NB4 (cell line): ENCODE results near the gene CFAP20.
"Not testable (repeated sequence)": the region's sequence is repeated elsewhere in the genome, so short reads cannot be mapped to it uniquely, and the experiment has no call there.

Source experiments
- DNase-seq: peaks from one replicate; pipeline ENCODE4 v3.0.0; 2010; ENCODE audit warnings: low read depth
- H3K4me3 ChIP-seq: one replicate; pipeline ENCODE4 v1.5.1; 2011; ENCODE audit warnings: mild to moderate bottlenecking, low read depth, low read length, moderate library complexity
- CTCF ChIP-seq: IDR thresholded peaks from one replicate; pipeline ENCODE4 v1.5.1; 2012; ENCODE audit warnings: low read depth, low read length
- MYC ChIP-seq: IDR thresholded peaks from 2 replicates; pipeline ENCODE4 v1.6.1; 2011; ENCODE audit warnings: low read depth, low read length
- POLR2A ChIP-seq: IDR thresholded peaks from 2 replicates; pipeline ENCODE4 v1.6.1; 2011; ENCODE audit warnings: mild to moderate bottlenecking; ENCODE audit not compliant: insufficient read length; ENCODE audit errors: extremely low read depth
- TF ChIP-seq, protein P1 (sequence below): IDR thresholded peaks from 2 replicates; pipeline ENCODE4 v1.6.1; 2011; ENCODE audit warnings: low read depth, low read length

Gene CFAP20

DNA sequence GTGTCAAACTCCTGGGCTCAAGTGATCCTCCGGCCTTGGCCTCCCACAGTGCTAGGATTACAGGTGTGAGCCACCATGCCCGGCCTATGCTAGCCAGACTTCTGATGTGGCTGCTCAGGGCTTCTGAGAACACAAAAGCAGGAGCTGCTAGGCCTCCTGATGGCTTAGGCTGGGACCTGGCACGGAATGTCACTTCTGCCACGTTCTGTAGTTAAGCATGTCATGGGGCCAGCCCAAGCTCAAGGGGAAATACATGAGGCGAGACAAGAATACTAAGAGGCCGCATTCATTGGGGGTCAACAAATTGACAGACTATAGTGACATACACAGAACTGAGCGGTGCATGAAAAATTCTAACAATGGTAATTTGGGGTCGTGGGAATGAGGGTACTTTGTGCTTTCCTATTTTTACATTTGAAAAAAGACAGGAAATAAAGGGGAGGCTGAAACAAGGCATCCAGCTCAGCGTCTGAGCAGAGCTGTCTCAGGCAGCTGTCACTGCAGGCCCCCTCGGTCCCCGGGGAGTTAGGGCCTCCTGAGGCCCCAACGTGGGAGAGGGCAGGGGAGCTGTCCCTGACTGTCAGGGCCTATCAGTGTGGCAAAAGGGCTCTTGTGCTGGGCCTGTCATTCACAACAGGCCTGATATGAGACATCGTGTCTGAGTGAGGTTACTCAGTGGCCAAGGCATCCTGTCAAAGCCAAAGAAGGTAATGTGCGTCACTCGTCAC lies 26.4 kb downstream of the CFAP20 start:
- DNase-seq: peak; percentile 67
- TF ChIP-seq, protein P1, sequence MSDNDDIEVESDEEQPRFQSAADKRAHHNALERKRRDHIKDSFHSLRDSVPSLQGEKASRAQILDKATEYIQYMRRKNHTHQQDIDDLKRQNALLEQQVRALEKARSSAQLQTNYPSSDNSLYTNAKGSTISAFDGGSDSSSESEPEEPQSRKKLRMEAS: no peak
- TF ChIP-seq MYC: no peak
- no peak for TF ChIP-seq POLR2A
- no peak for TF ChIP-seq CTCF

GRCh38 chr16:58099956-58100300 lies 29.3 kb downstream of the CFAP20 start:
- no peak overlapping the region for H3K4me3 ChIP-seq
- TF ChIP-seq POLR2A (no peak), CTCF (no peak), MYC (no peak)
- TF ChIP-seq, protein P1: no peak
- no peak for DNase-seq

More for the DNA sequence above, 26.4 kb downstream of the CFAP20 start:
- H3K4me3 ChIP-seq: no peak overlapping the region

GRCh38 chr16:58099097-58099955 lies 29.9 kb downstream of the CFAP20 start:
- no peak overlapping the region for H3K4me3 ChIP-seq
- TF ChIP-seq MYC: no peak
- no peak for TF ChIP-seq CTCF
- TF ChIP-seq, protein P1: no peak
- TF ChIP-seq POLR2A: no peak
- DNase-seq: no peak

- DNase-seq: peak; percentile 26
- TF ChIP-seq, protein P1: no peak
- TF ChIP-seq POLR2A (no peak), CTCF (no peak), MYC (no peak)
Observed at GRCh38 chr16:58098207-58099096, 30.7 kb downstream of the CFAP20 start.

DNA sequence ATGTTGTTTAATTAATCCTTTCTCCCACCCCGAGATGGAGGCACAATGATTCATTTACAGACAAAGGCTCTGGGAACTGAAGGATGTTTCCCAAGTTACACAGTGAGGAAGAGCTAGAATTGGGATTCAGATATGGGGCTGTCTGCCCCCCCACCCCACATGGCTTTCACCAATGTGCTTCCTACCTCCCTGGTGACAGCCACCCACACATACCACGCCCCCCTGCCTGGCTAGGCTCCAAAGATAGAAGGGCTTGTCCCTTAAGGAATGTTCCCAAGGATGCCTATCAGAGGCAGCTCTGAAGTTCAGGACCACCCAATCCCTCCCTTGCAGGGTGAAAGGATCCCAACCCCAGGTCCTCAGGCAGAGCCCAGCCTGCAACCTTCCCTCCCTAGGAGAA lies 32.9 kb downstream of the CFAP20 start:
- DNase-seq: no peak
- TF ChIP-seq MYC: no peak
- H3K4me3 ChIP-seq: no peak overlapping the region

More at GRCh38 chr16:58098207-58099096, 30.7 kb downstream of the CFAP20 start:
- no peak overlapping the region for H3K4me3 ChIP-seq

DNA sequence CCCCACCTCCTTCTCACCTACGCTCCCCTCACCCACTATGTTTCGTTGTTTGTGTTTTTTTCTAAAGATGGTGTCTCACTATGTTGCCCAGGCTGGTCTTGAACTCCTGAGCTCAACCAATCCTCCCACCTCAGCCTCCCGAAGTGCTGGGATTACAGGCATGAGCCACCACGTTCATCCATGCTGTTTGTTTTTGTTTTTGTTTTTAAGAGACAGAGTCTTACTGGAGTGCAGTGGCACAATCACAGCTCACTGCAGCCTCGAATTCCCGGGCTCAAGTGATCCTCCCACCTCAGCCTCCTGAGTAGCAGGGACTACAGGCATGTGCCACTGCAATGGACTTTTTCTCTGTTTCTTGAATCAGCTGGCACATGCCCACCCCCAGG lies 33.6 kb downstream of the CFAP20 start:
- H3K4me3 ChIP-seq, DNase-seq: not testable (repeated sequence)
